GM06990 (cell line): ENCODE measurements around the gene ZNF627.

Experiments
- DNase-seq: peaks from one replicate; pipeline ENCODE4 v3.0.0-alpha.2; 2011; ENCODE audit not compliant: insufficient read length; ENCODE audit errors: extremely low read depth
- H3K27me3 ChIP-seq: replicated peaks from 2 replicates; pipeline ENCODE4 v1.6.0; 2011; ENCODE audit warnings: low read length; ENCODE audit not compliant: control insufficient read depth, insufficient read depth
- H3K36me3 ChIP-seq: 2 replicates; pipeline ENCODE4 v1.5.1; 2011; ENCODE audit warnings: low read length; ENCODE audit not compliant: control insufficient read depth, insufficient read depth
- H3K4me3 ChIP-seq: replicated peaks from 2 replicates; pipeline ENCODE4 v1.5.1; 2011; ENCODE audit warnings: low read depth, mild to moderate bottlenecking, control low read depth, low read length
- CTCF ChIP-seq: IDR thresholded peaks from 2 replicates; pipeline ENCODE4 v1.5.1; 2011; ENCODE audit warnings: low read length, control low read depth, mild to moderate bottlenecking, inconsistent platforms; ENCODE audit not compliant: insufficient read depth, poor library complexity, severe bottlenecking

ZNF627 gene

GRCh38 chr19:11581740-11582139 lies 15.5 kb upstream of the ZNF627 start:
- TF ChIP-seq CTCF: no peak
- no peaks in the 10 kb centered on the region for H3K27me3 ChIP-seq
- H3K36me3 ChIP-seq: no peaks in the 10 kb centered on the region
- no peak overlapping the region for H3K4me3 ChIP-seq
- DNase-seq: peak; percentile 85

DNA sequence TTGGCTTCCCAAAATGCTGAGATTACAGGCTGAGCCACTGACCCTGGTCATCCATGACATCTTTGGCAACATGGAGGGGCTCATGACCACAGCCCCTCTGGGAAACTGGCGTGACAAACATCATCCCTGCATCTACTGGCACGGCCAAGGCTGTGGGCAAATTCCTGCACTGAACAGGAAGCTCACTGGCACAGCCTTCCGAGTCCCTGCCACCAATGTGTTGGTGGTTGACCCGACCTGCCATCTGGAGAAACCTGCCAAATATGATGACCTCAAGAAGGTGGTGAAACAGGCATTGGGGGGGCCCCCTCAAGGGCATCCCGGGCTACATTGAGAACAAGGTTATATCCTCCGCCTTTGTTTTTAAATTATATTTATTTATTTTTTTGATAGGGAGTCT lies 11.0 kb upstream of the ZNF627 start:
- DNase-seq: no peak
- H3K36me3 ChIP-seq: no peaks in the 10 kb centered on the region
- no peak overlapping the region for H3K4me3 ChIP-seq
- no peak for TF ChIP-seq CTCF
- H3K27me3 ChIP-seq: no peaks in the 10 kb centered on the region

DNA sequence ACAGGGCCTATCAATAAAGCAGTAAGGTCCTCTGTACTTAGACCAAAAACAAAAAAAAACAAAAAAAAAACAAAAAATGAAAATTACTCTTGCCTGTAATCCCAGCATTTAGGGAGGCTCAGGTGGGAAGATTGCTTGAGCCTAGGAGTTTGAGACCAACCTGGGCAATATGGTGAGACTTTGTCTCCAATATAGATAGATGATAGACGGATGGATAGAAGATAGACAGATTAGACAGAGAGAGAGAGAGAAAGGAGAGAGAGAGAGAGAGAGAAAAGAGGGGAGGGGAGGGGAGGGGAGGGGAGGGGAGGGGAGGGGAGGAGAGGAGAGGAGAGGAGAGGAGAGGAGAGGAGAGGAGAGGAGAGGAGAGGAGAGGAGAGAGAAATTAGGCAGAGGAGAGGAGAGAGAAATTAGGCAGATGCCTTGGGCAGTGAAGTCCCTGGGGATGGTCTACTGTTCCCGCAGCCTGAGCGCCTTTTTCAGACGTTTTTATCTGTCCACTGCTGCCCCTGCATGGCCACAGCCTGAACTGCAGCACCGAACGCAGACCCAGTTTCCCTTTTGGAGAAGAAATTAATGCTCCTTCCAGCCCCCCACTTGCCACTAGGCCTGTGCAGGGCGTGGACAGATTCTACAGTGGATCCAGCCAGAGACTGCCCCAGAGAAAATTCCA lies 9.8 kb upstream of the ZNF627 start:
- peak; percentile 89 for TF ChIP-seq CTCF
- no peak overlapping the region for H3K4me3 ChIP-seq
- H3K36me3 ChIP-seq: no peaks in the 10 kb centered on the region
- peak; percentile 57 for DNase-seq
- H3K27me3 ChIP-seq: no peaks in the 10 kb centered on the region

GRCh38 chr19:11587975-11588631 lies 9.2 kb upstream of the ZNF627 start:
- no peak for DNase-seq
- H3K4me3 ChIP-seq: no peak overlapping the region
- H3K27me3 ChIP-seq: no peaks in the 10 kb centered on the region
- no peaks in the 10 kb centered on the region for H3K36me3 ChIP-seq
- TF ChIP-seq CTCF: no peak

DNA sequence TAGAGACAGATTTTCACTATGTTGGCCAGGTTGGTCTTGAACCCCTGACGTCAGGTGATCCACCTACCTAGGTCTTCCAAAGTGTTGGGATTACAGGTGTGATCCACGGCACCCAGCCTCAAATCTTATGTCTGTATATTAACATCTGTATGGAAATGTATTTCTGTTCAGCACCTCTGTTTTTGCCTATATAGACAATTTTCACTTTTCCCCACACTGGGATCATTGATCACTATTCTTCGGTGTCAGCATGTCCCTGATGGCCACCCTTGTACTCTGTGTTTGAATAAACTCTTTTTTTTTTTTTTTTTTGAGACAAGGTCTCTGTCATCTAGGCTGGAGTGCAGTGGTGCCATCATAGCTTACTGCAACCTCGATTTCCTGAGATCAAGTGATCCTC lies 3.2 kb upstream of the ZNF627 start:
- H3K36me3 ChIP-seq: no peaks in the 10 kb centered on the region
- H3K4me3 ChIP-seq: no peak overlapping the region
- TF ChIP-seq CTCF: no peak
- no peaks in the 10 kb centered on the region for H3K27me3 ChIP-seq
- no peak for DNase-seq
